ENCODE data around the gene KRTAP4-12.
A peak's percentile ranks its signal among the peaks of the same experiment; 100 is the strongest.
"Not testable (repeated sequence)": the region's sequence is repeated elsewhere in the genome, so short reads cannot be mapped to it uniquely, and the experiment has no call there.

The KRTAP4-12 gene

DNA sequence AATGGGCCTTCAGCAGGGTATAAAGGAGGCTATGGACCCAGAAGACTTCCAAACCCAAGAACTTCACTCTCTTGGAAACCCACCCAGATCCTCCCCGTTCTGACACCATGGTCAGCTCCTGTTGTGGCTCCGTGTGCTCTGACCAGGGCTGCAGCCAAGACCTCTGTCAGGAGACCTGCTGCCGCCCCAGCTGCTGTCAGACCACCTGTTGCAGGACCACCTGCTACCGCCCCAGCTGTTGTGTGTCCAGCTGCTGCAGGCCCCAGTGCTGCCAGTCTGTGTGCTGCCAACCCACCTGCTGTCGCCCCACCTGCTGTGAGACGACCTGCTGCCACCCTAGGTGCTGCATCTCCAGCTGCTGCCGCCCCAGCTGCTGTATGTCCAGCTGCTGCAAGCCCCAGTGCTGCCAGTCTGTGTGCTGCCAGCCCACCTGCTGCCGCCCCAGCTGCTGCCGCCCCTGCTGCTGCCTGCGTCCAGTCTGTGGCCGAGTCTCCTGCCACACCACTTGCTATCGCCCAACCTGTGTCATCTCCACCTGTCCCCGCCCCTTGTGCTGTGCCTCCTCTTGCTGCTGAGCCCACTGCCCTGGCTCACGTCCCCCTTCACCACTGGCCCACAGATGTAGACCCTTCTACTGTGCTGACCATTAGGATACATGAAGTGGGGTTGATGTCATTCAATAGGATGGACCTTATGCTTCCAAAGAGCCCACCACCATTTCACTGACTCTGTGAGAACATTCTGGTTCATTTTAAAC lies 39.7 kb downstream of the KRTAP4-12 start, which contains the start of gene KRTAP4-7:
TSS of gene KRTAP4-7 (plus strand) at position 51 of the 757 bp plus-strand sequence. CDS start at position 108, 57 bp downstream.
- DNase-seq = not testable (repeated sequence)

DNA sequence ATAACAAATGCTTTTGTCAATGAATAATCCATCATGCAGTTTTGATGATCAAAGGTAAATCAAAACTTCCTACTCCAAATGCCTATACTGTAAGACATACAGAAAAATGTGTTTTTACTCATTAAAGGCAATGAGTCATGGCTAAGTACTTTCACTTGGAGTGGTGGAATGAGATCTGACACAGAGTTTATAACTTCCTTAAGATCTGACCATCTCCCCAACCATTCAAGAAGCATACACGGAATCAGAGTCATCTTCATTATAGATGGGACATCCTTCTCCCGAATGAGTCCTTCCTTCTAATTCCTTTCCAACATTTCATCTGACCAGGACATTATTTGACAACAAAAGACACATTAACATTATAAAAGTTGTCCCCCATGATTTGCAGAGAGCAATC lies 40.6 kb downstream of the KRTAP4-12 start:
- DNase-seq = peak; percentile 74

- DNase-seq = no peak
Observed at GRCh38 chr17:41082626-41083025, 41.4 kb downstream of the KRTAP4-12 start.

- no peak for DNase-seq
Observed at GRCh38 chr17:41076788-41077187, 47.2 kb downstream of the KRTAP4-12 start.

GRCh38 chr17:41073676-41074075 lies 50.3 kb downstream of the KRTAP4-12 start:
- DNase-seq = no peak

Measured in fibroblast of upper back skin (primary cell).